T-helper 17 cell (primary cell): Measurements from ENCODE around the gene POTEM. TPM values are rescaled to one million over a fixed set of nuclear protein-coding genes. Genes with fewer than 3 reads are reported as not detected.
"Not testable (repeated sequence)": the region's sequence is repeated elsewhere in the genome, so short reads cannot be mapped to it uniquely, and the experiment has no call there.

Experiments used
- ATAC-seq: fragments of 150-1000 bp; cut with Tn5 transposase; 2 replicates; pipeline ENCODE4 v1.10.0; 2021; ENCODE audit warnings: mild to moderate bottlenecking, moderate library complexity
- DNase-seq, 3 donors: peaks; one replicate each; pipeline versions ENCODE4 v3.0.0 to v3.0.0-alpha.2; 2020 to 2021
- H3K9me3 ChIP-seq: one replicate; pipeline ENCODE4 v1.7.0; 2013; ENCODE audit warnings: low read length, mild to moderate bottlenecking; ENCODE audit not compliant: control insufficient read depth, poor library complexity, severe bottlenecking
- H3K27ac Mint-ChIP-seq: one replicate; pipeline ENCODE4 v1.8.0; 2022; ENCODE audit warnings: mild to moderate bottlenecking, moderate library complexity, mixed read lengths
- H3K27me3 Mint-ChIP-seq: one replicate; pipeline ENCODE4 v1.8.0; 2022; ENCODE audit warnings: mixed read lengths
- H3K36me3 Mint-ChIP-seq: one replicate; pipeline ENCODE4 v1.8.0; 2022; ENCODE audit warnings: low read depth, mixed read lengths
- H3K4me1 Mint-ChIP-seq: one replicate; pipeline ENCODE4 v1.8.0; 2022; ENCODE audit warnings: mild to moderate bottlenecking, mixed read lengths
- H3K4me3 Mint-ChIP-seq: one replicate; pipeline ENCODE4 v1.8.0; 2022; ENCODE audit warnings: mild to moderate bottlenecking, moderate library complexity, mixed read lengths
- total RNA-seq, 4 donors: library from RNA in 2 of 4; stranded (reverse) in 2 of 4; gene quantifications; one replicate each; pipeline ENCODE4 v1.2.3 and lab custom pipeline; 2022 to 2026

POTEM gene
- total RNA-seq, 2 donors from 2014 or later: not detected

DNA sequence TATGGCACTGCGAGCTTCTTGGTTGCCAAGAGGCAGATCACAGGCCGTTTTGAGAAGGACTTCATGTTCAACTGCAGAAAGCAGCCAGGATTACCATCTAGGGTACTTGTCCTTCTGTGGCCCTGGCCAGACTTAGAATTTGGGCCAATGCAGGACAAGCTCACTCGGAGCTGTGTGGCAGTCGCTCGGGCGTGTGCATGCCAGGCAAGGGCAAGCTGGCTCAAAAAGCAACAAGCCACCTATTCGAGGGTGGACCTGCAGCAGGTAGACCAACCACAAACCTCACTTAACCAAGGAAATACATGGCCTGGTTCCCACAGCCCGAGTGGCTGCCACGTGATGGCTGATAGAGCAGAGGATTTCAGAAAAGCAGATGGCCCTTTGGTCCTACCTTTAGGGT, 39.3 kb downstream of the POTEM start:
- H3K9me3 ChIP-seq, DNase-seq, H3K27me3 Mint-ChIP-seq, ATAC-seq, H3K4me1 Mint-ChIP-seq, H3K27ac Mint-ChIP-seq, H3K4me3 Mint-ChIP-seq, H3K36me3 Mint-ChIP-seq: not testable (repeated sequence)

DNA sequence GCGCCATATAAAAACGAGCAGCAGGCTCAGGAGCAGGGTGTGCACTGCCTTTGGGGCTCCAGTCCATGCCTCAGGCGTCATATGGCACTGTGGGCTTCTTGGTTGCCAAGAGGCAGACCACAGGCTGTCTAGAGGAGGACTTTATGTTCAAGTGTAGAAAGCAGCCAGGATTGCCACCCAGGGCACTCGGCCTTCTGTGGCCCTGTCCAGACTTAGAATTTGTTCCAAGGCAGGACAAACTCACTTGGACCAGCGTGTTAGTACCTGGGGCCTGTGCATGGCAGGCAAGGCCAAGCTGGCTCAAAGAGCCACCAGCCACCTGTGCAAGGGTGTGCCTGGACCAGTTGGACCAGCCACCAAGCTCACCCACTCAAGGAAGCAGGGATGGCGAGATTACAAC, 40.4 kb downstream of the POTEM start:
- DNase-seq, H3K36me3 Mint-ChIP-seq, H3K4me3 Mint-ChIP-seq, H3K9me3 ChIP-seq, H3K27me3 Mint-ChIP-seq, H3K4me1 Mint-ChIP-seq, H3K27ac Mint-ChIP-seq, ATAC-seq: not testable (repeated sequence)

GRCh38 chr14:19011029-19011428, 43.8 kb downstream of the POTEM start:
- H3K4me1 Mint-ChIP-seq, H3K9me3 ChIP-seq, ATAC-seq, H3K27ac Mint-ChIP-seq, H3K36me3 Mint-ChIP-seq, H3K4me3 Mint-ChIP-seq, H3K27me3 Mint-ChIP-seq, DNase-seq: not testable (repeated sequence)

DNA sequence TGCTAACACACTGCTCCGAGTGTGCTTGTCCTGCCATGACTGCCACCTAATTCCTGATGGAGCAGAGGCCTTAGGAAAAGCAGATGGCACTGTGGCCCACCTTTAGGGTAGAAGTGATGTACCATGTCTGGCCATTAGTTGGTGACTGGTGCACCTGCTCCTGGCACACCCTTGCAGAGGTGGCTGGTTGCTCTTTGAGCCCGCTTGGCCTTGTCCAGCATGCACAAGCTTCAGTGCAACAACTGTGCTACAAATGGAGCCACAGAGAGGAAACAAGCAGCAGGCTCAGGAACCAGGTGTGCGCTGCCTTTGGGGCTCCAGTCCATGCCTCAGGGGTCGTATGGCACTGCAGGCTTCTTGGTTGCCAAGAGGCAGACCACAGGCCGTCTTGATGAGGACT, 44.5 kb downstream of the POTEM start:
- not testable (repeated sequence) for DNase-seq, H3K27me3 Mint-ChIP-seq, H3K9me3 ChIP-seq, H3K27ac Mint-ChIP-seq, H3K4me3 Mint-ChIP-seq, ATAC-seq, H3K36me3 Mint-ChIP-seq, H3K4me1 Mint-ChIP-seq

GRCh38 chr14:19015185-19015584, 48.0 kb downstream of the POTEM start:
- not testable (repeated sequence) for H3K36me3 Mint-ChIP-seq, H3K27me3 Mint-ChIP-seq, H3K4me1 Mint-ChIP-seq, H3K9me3 ChIP-seq, H3K4me3 Mint-ChIP-seq, DNase-seq, H3K27ac Mint-ChIP-seq, ATAC-seq

DNA sequence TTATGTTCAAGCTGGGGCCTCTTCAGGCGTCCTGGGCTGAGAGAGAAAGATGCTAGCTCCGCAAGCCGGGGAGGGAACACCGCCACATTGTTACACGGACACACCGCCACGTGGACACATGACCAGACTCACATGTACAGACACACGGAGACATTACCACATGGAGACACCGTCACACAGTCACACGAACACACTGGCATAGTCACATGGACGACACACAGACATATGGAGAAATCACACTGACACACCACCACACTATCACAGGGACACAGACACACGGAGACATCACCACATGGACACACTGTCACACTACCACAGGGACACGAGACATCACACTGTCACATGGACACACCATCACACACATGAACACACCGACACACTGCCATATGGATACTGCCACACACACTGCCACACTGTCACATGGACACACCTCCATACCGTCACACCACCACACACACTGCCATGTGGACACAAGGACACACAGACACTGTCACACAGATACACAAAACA, 57.9 kb downstream of the POTEM start:
- H3K36me3 Mint-ChIP-seq, ATAC-seq, H3K4me1 Mint-ChIP-seq, H3K27ac Mint-ChIP-seq, H3K27me3 Mint-ChIP-seq, H3K4me3 Mint-ChIP-seq, DNase-seq, H3K9me3 ChIP-seq: not testable (repeated sequence)

GRCh38 chr14:19026649-19027351, 59.6 kb downstream of the POTEM start:
- H3K27me3 Mint-ChIP-seq, H3K4me3 Mint-ChIP-seq, H3K36me3 Mint-ChIP-seq, H3K27ac Mint-ChIP-seq, DNase-seq, ATAC-seq, H3K4me1 Mint-ChIP-seq, H3K9me3 ChIP-seq: not testable (repeated sequence)

- H3K27me3 Mint-ChIP-seq, DNase-seq, H3K36me3 Mint-ChIP-seq, H3K4me1 Mint-ChIP-seq, H3K27ac Mint-ChIP-seq, ATAC-seq, H3K9me3 ChIP-seq, H3K4me3 Mint-ChIP-seq: not testable (repeated sequence)
Measured at GRCh38 chr14:19027895-19028294, 60.7 kb downstream of the POTEM start.

DNA sequence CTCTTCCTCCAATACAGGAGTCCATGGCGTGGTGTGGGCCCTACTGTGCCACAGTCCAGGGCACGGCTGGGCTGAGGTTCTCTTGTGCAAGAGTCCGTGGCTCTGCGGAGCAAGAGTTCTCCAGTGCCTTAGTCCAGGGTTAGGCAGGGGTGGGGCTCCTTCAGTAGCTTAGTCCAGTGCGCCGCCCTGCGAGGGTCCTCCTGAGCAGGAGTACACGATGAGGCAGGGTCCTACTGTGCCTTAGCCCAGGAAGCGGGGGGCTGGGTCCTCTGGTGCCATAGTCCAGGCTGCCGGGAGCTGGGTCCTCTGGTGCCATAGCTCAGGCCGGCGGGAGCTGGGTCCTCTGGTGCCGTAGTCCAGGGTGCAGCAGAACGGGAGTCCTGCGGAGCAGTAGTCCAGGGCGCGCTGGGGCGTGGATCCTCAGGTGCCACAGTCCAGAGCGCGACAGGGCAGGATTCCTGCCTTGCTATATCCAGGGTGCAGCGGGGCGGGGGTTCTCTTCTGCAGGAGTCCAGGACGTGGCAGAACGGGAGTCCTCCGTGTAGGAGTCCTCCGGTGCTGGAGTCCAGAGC, 69.7 kb downstream of the POTEM start:
- DNase-seq, H3K27ac Mint-ChIP-seq: not testable (repeated sequence)

GRCh38 chr14:19038060-19038664, 70.9 kb downstream of the POTEM start:
- H3K36me3 Mint-ChIP-seq, H3K9me3 ChIP-seq, DNase-seq, H3K4me1 Mint-ChIP-seq, H3K4me3 Mint-ChIP-seq, H3K27ac Mint-ChIP-seq, H3K27me3 Mint-ChIP-seq, ATAC-seq: not testable (repeated sequence)

More for the DNA sequence above, 69.7 kb downstream of the POTEM start:
- H3K27me3 Mint-ChIP-seq, H3K4me1 Mint-ChIP-seq, H3K9me3 ChIP-seq, H3K36me3 Mint-ChIP-seq, H3K4me3 Mint-ChIP-seq, ATAC-seq: not testable (repeated sequence)

DNA sequence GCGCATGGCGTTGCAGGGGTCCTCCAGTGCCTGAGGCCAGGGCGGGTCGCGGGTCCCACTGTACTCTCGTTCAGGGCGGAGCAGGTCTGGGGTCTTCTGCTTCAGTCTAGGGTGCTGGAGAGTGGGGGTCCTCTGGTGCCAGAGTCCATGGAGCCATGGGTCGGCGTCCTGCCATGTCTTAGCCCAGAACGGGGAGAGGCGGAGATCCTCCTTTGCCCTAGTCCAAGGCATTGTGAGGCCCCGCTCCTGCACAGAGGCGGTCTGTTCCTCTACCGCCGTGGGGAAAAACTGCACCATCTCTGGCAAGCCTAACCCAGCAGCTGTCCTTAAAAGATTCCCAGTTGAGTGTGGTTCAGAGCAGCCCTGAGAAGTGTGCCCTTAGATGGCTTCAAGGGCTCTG, 71.6 kb downstream of the POTEM start:
- H3K4me3 Mint-ChIP-seq, H3K4me1 Mint-ChIP-seq, DNase-seq, H3K36me3 Mint-ChIP-seq, ATAC-seq, H3K27ac Mint-ChIP-seq, H3K9me3 ChIP-seq, H3K27me3 Mint-ChIP-seq: not testable (repeated sequence)

DNA sequence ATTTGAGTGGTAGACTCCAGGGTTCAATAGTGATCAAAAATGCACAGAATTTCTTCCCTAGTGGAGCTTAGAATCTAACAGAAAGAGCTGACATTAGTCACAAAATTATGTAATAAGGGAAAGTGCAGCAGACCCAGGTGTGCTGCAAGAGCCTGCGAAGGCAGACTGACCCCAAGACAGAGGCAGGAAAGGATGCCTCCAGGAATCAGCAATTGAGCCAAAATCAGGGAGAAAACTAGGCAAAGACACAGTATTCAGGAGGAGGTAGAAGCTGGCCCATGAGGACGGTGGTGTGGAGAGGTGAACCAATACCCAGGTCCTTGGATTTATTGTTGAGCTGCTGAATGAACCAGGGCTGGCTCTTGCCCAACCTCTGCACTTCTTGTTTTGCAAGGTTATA, 76.2 kb downstream of the POTEM start:
- H3K27me3 Mint-ChIP-seq, H3K36me3 Mint-ChIP-seq, H3K27ac Mint-ChIP-seq, H3K4me1 Mint-ChIP-seq, H3K9me3 ChIP-seq, H3K4me3 Mint-ChIP-seq, ATAC-seq: not testable (repeated sequence)
- DNase-seq: peak in 1 of 3 donors; percentile 4
